Activated CD8-positive, alpha-beta T cell treated with anti-CD3 and anti-CD28 coated beads, Interleukin-2, amount 10 ng/mL, durations not matched to agents 7 days and 5 days (primary cell): ENCODE results near the gene OTUD4. TPM values are rescaled to one million over a fixed set of nuclear protein-coding genes. Genes with fewer than 3 reads are reported as not detected.
"Not testable (repeated sequence)": the region's sequence is repeated elsewhere in the genome, so short reads cannot be mapped to it uniquely, and the experiment has no call there.

Experiments
- ATAC-seq: fragments of 150-1000 bp; cut with Tn5 transposase; one replicate; pipeline ENCODE4 v1.10.0; 2021; ENCODE audit warnings: moderate library complexity
- CTCF ChIA-PET: fragments of 350-600 bp; sonication (Branson Sonifier 250); formaldehyde crosslinking; loops from one replicate; lab custom pipeline; 2021; ENCODE audit warnings: antibody characterized with exemption; lab: Charles Lee
- POLR2A ChIA-PET: fragments of 350-600 bp; sonication (Branson Sonifier 250); formaldehyde crosslinking; loops from one replicate; lab custom pipeline; 2021; ENCODE audit warnings: antibody characterized with exemption; lab: Charles Lee
- DNase-seq: peaks from one replicate; pipeline ENCODE4 v3.0.0-alpha.2; 2020
- H3K27ac Mint-ChIP-seq: one replicate; pipeline ENCODE4 v1.8.0; 2021; ENCODE audit warnings: mild to moderate bottlenecking, mixed read lengths
- H3K27me3 Mint-ChIP-seq: one replicate; pipeline ENCODE4 v1.8.0; 2021; ENCODE audit warnings: low read depth, mixed read lengths
- H3K36me3 Mint-ChIP-seq: one replicate; pipeline ENCODE4 v1.8.0; 2021; ENCODE audit warnings: low read depth, mixed read lengths
- H3K4me1 Mint-ChIP-seq: one replicate; pipeline ENCODE4 v1.8.0; 2021; ENCODE audit warnings: low read depth, mixed read lengths
- H3K4me3 Mint-ChIP-seq: one replicate; pipeline ENCODE4 v1.8.0; 2021; ENCODE audit warnings: mild to moderate bottlenecking, mixed read lengths
- H3K9me3 Mint-ChIP-seq: one replicate; pipeline ENCODE4 v1.8.0; 2022; ENCODE audit warnings: mixed read lengths; ENCODE audit not compliant: insufficient read depth
- total RNA-seq, 2 experiments: library from RNA; stranded (reverse); gene quantifications; one replicate each; pipeline ENCODE4 v1.2.3, GENCODE V29; 2021

Gene OTUD4
- total RNA-seq, 2 experiments from 2014 or later = 39.4 to 43.6 TPM

GRCh38 chr4:145196747-145197146 lies 16.4 kb upstream of the OTUD4 start:
- Mint-ChIP-seq H3K4me1 (no peaks in the 10 kb centered on the region), H3K9me3 (no peaks in the 10 kb centered on the region), H3K4me3 (no peak overlapping the region), H3K27me3 (peaks cover 22% of the 10 kb centered on the region), H3K36me3 (no peaks in the 10 kb centered on the region), H3K27ac (no peak overlapping the region)
- DNase-seq (no peak), ATAC-seq (no peak)
- ChIA-PET CTCF (no interaction called here), POLR2A (interaction anchor here (0.7 kb wide), 1 partner anchor 35 kb away, joined by 3 read pairs; no protein-coding TSS in a partner anchor)

GRCh38 chr4:145195167-145195952 lies 15.0 kb upstream of the OTUD4 start:
- no peaks in the 10 kb centered on the region for H3K36me3 Mint-ChIP-seq
- ChIA-PET POLR2A (no interaction called here), CTCF (no interaction called here)
- H3K27ac Mint-ChIP-seq = no peak overlapping the region
- DNase-seq = no peak
- no peak overlapping the region for H3K4me3 Mint-ChIP-seq
- H3K27me3 Mint-ChIP-seq = peaks cover 18% of the 10 kb centered on the region
- H3K9me3 Mint-ChIP-seq = no peaks in the 10 kb centered on the region
- no peak for ATAC-seq
- no peaks in the 10 kb centered on the region for H3K4me1 Mint-ChIP-seq

- Mint-ChIP-seq H3K4me3 (no peak overlapping the region), H3K9me3 (no peaks in the 10 kb centered on the region), H3K27me3 (peaks cover 7% of the 10 kb centered on the region), H3K36me3 (no peaks in the 10 kb centered on the region), H3K27ac (no peak overlapping the region), H3K4me1 (no peaks in the 10 kb centered on the region)
- ChIA-PET POLR2A (no interaction called here), CTCF (no interaction called here)
- DNase-seq (no peak), ATAC-seq (no peak)
Observed at GRCh38 chr4:145189981-145190380, 9.6 kb upstream of the OTUD4 start.

GRCh38 chr4:145186729-145187128 lies 6.3 kb upstream of the OTUD4 start:
- peaks cover 2% of the 10 kb centered on the region for H3K27me3 Mint-ChIP-seq
- no peak for ATAC-seq
- H3K9me3 Mint-ChIP-seq = no peaks in the 10 kb centered on the region
- POLR2A ChIA-PET = no interaction called here
- no peaks in the 10 kb centered on the region for H3K36me3 Mint-ChIP-seq
- DNase-seq = no peak
- H3K4me3 Mint-ChIP-seq = no peak overlapping the region
- H3K4me1 Mint-ChIP-seq = peaks cover 5% of the 10 kb centered on the region
- no peak overlapping the region for H3K27ac Mint-ChIP-seq
- CTCF ChIA-PET = interaction anchor here (0.7 to 0.9 kb wide), 2 partner anchors 47 to 431 kb away, joined by 3 read pairs; no protein-coding TSS in a partner anchor

GRCh38 chr4:145183581-145183980 lies 3.2 kb upstream of the OTUD4 start:
- no peak for ATAC-seq
- Mint-ChIP-seq H3K36me3 (no peaks in the 10 kb centered on the region), H3K4me1 (peaks cover 14% of the 10 kb centered on the region), H3K27ac (no peak overlapping the region), H3K9me3 (no peaks in the 10 kb centered on the region), H3K4me3 (no peak overlapping the region), H3K27me3 (peaks cover 2% of the 10 kb centered on the region)
- POLR2A ChIA-PET = interaction anchor here (0.9 kb wide), 1 partner anchor 109 kb away, joined by 5 read pairs; no protein-coding TSS in a partner anchor
- no peak for DNase-seq
- CTCF ChIA-PET = no interaction called here

GRCh38 chr4:145183023-145183422 lies 2.6 kb upstream of the OTUD4 start:
- Mint-ChIP-seq H3K4me1 (peaks cover 17% of the 10 kb centered on the region), H3K4me3 (no peak overlapping the region), H3K9me3 (no peaks in the 10 kb centered on the region), H3K36me3 (peaks cover 2% of the 10 kb centered on the region), H3K27me3 (peaks cover 2% of the 10 kb centered on the region), H3K27ac (no peak overlapping the region)
- CTCF ChIA-PET = no interaction called here
- DNase-seq (no peak), ATAC-seq (no peak)
- POLR2A ChIA-PET = no interaction called here

GRCh38 chr4:145182222-145182621 lies 1.8 kb upstream of the OTUD4 start:
- ChIA-PET POLR2A (interaction anchor here (0.6 kb wide), 1 partner anchor 84 kb away, joined by 4 read pairs; the partner anchor contains the start of genes ABCE1 and ANAPC10), CTCF (interaction anchor here (1.7 kb wide), 1 partner anchor 435 kb away, joined by 9 read pairs; no protein-coding TSS in a partner anchor)
- Mint-ChIP-seq H3K27ac (no peak overlapping the region), H3K4me3 (peak overlapping the region; percentile 4), H3K4me1 (peaks cover 23% of the 10 kb centered on the region), H3K36me3 (peaks cover 2% of the 10 kb centered on the region), H3K27me3 (peaks cover 2% of the 10 kb centered on the region), H3K9me3 (no peaks in the 10 kb centered on the region)
- DNase-seq (no peak), ATAC-seq (no peak)

- ATAC-seq (no peak), DNase-seq (no peak)
- H3K36me3 Mint-ChIP-seq = peaks cover 2% of the 10 kb centered on the region
- no peaks in the 10 kb centered on the region for H3K9me3 Mint-ChIP-seq
- peak overlapping the region; percentile 88 for H3K4me3 Mint-ChIP-seq
- peaks cover 27% of the 10 kb centered on the region for H3K4me1 Mint-ChIP-seq
- H3K27me3 Mint-ChIP-seq = no peaks in the 10 kb centered on the region
- peak overlapping the region; percentile 96 for H3K27ac Mint-ChIP-seq
- ChIA-PET POLR2A (interaction anchor here (0.6 to 1.4 kb wide), 5 partner anchors 14 to 755 kb away, joined by 3 to 10 read pairs (median 4); partner anchors contain the start of genes ABCE1 and ANAPC10), CTCF (interaction anchor here (0.7 to 1.7 kb wide), 3 partner anchors 36 to 436 kb away, joined by 3 to 9 read pairs (median 4); partner anchors contain the start of genes ABCE1 and ANAPC10)
Observed at GRCh38 chr4:145181091-145181501, 707 bp upstream of the OTUD4 start.

GRCh38 chr4:145179861-145180297 lies 510 bp downstream of the OTUD4 start:
- H3K27ac Mint-ChIP-seq = peak overlapping the region; percentile 93
- POLR2A ChIA-PET = interaction anchor here (1.0 to 3.5 kb wide), 4 partner anchors 10 to 81 kb away, joined by 3 to 27 read pairs (median 4); partner anchors contain the start of genes ABCE1 and ANAPC10
- DNase-seq = not testable (repeated sequence)

GRCh38 chr4:145179281-145179860 lies 1.0 kb downstream of the OTUD4 start:
- ChIA-PET POLR2A (interaction anchor here (0.8 to 3.5 kb wide), 10 partner anchors 10 to 438 kb away, joined by 3 to 27 read pairs (median 4); partner anchors contain the start of genes ABCE1 and ANAPC10), CTCF (interaction anchor here (0.6 to 2.7 kb wide), 6 partner anchors 14 to 438 kb away, joined by 3 to 10 read pairs (median 4); partner anchors contain the start of genes ABCE1 and ANAPC10)
- Mint-ChIP-seq H3K27me3 (no peaks in the 10 kb centered on the region), H3K9me3 (no peaks in the 10 kb centered on the region), H3K36me3 (peaks cover 12% of the 10 kb centered on the region), H3K27ac (peak overlapping the region; percentile 93), H3K4me1 (peaks cover 42% of the 10 kb centered on the region), H3K4me3 (peak overlapping the region; percentile 88)
- DNase-seq (peak; percentile 81), ATAC-seq (peak; percentile 52)

More at GRCh38 chr4:145179861-145180297, 510 bp downstream of the OTUD4 start:
- Mint-ChIP-seq H3K4me1 (peaks cover 38% of the 10 kb centered on the region), H3K4me3 (peak overlapping the region; percentile 88)
- H3K36me3 Mint-ChIP-seq, H3K27me3 Mint-ChIP-seq, H3K9me3 Mint-ChIP-seq: not testable (repeated sequence)
- ATAC-seq = peak; percentile 40
- CTCF ChIA-PET = interaction anchor here (1.4 to 2.7 kb wide), 2 partner anchors 64 to 437 kb away, joined by 3 to 10 read pairs; no protein-coding TSS in a partner anchor

- Mint-ChIP-seq H3K36me3 (peaks cover 15% of the 10 kb centered on the region), H3K27ac (peak overlapping the region; percentile 93), H3K4me3 (peak overlapping the region; percentile 88), H3K4me1 (peaks cover 45% of the 10 kb centered on the region), H3K9me3 (no peaks in the 10 kb centered on the region), H3K27me3 (no peaks in the 10 kb centered on the region)
- ATAC-seq (no peak), DNase-seq (peak; percentile 35)
- CTCF ChIA-PET = interaction anchor here (0.6 to 2.7 kb wide), 6 partner anchors 14 to 438 kb away, joined by 3 to 10 read pairs (median 4); partner anchors contain the start of genes ABCE1 and ANAPC10
- POLR2A ChIA-PET = interaction anchor here (0.8 to 3.5 kb wide), 10 partner anchors 9 to 439 kb away, joined by 3 to 27 read pairs (median 4); partner anchors contain the start of genes ABCE1 and ANAPC10
Observed at GRCh38 chr4:145178740-145179280, 1.6 kb downstream of the OTUD4 start.
